ENCODE data around the gene MAGI2. TPM values are rescaled to one million over a fixed set of nuclear protein-coding genes. Genes with fewer than 3 reads are reported as not detected.
"Not testable (repeated sequence)": the region's sequence is repeated elsewhere in the genome, so short reads cannot be mapped to it uniquely, and the experiment has no call there.

Gene MAGI2
- total RNA-seq, 4 donors from 2014 or later: 0.90 to 2.4 (median 0.99) TPM

- Histone ChIP-seq H3K27me3 (no peaks in the 10 kb centered on the region), H3K36me3 (no peaks in the 10 kb centered on the region), H3K4me3 (no peak overlapping the region), H3K9me3 (no peaks in the 10 kb centered on the region), H3K4me1 (no peaks in the 10 kb centered on the region), H3K27ac (no peak overlapping the region)
- ATAC-seq (no peak), DNase-seq (no peak)
- TF ChIP-seq CTCF (IDR thresholded peaks at IDR 0.05 in 4 of 5, conservative IDR thresholded peaks at IDR 0.05 in 1 of 5) (no peak), POLR2A (IDR thresholded peaks at IDR 0.05) (no peak)
- intact Hi-C loops (cut with DNase I; ENCODE audit: low total_unique reads): no loop called here
- in situ Hi-C loops (cut with MboI; ENCODE audit: low sequenced_read_pairs in 4 of 4): no loop called here
Measured at GRCh38 chr7:79084423-79084822, 369.0 kb downstream of the MAGI2 start.

- Histone ChIP-seq H3K36me3 (no peaks in the 10 kb centered on the region), H3K27ac (no peak overlapping the region), H3K4me1 (no peaks in the 10 kb centered on the region), H3K9me3 (no peaks in the 10 kb centered on the region), H3K27me3 (no peaks in the 10 kb centered on the region), H3K4me3 (no peak overlapping the region)
- intact Hi-C loops (cut with DNase I; ENCODE audit: low total_unique reads) (no loop called here), in situ Hi-C loops (cut with MboI; ENCODE audit: low sequenced_read_pairs in 4 of 4) (no loop called here)
- ATAC-seq: no peak
- no peak for DNase-seq
- no peak for TF ChIP-seq CTCF (IDR thresholded peaks at IDR 0.05 in 4 of 5, conservative IDR thresholded peaks at IDR 0.05 in 1 of 5)
- no peak for TF ChIP-seq POLR2A (IDR thresholded peaks at IDR 0.05)
Measured at GRCh38 chr7:79079919-79080554, 373.4 kb downstream of the MAGI2 start.

- TF ChIP-seq POLR2A (IDR thresholded peaks at IDR 0.05): no peak
- no peak for TF ChIP-seq CTCF (IDR thresholded peaks at IDR 0.05 in 4 of 5, conservative IDR thresholded peaks at IDR 0.05 in 1 of 5)
- DNase-seq: no peak
Measured at GRCh38 chr7:79078273-79078672, 375.2 kb downstream of the MAGI2 start.

GRCh38 chr7:79071187-79071586, 382.3 kb downstream of the MAGI2 start:
- ATAC-seq; DNase-seq; H3K27ac ChIP-seq; in situ Hi-C loops (cut with MboI; ENCODE audit: low sequenced_read_pairs in 4 of 4); H3K4me3 ChIP-seq; intact Hi-C loops (cut with DNase I; ENCODE audit: low total_unique reads); H3K9me3 ChIP-seq; H3K4me1 ChIP-seq; H3K36me3 ChIP-seq; H3K27me3 ChIP-seq: not testable (repeated sequence)

More at GRCh38 chr7:79078273-79078672, 375.2 kb downstream of the MAGI2 start:
- H3K4me1 ChIP-seq: no peaks in the 10 kb centered on the region
- no peaks in the 10 kb centered on the region for H3K36me3 ChIP-seq
- in situ Hi-C loops (cut with MboI; ENCODE audit: low sequenced_read_pairs in 4 of 4): no loop called here
- no peaks in the 10 kb centered on the region for H3K9me3 ChIP-seq
- H3K4me3 ChIP-seq: no peak overlapping the region
- intact Hi-C loops (cut with DNase I; ENCODE audit: low total_unique reads): no loop called here
- no peak overlapping the region for H3K27ac ChIP-seq
- ATAC-seq: no peak
- no peaks in the 10 kb centered on the region for H3K27me3 ChIP-seq

- intact Hi-C loops (cut with DNase I; ENCODE audit: low total_unique reads): no loop called here
Measured at GRCh38 chr7:79064187-79064823, 389.2 kb downstream of the MAGI2 start.

More at GRCh38 chr7:79064187-79064823, 389.2 kb downstream of the MAGI2 start:
- no peak for DNase-seq
- Histone ChIP-seq H3K27ac (no peak overlapping the region), H3K4me1 (no peaks in the 10 kb centered on the region), H3K9me3 (no peaks in the 10 kb centered on the region), H3K27me3 (no peaks in the 10 kb centered on the region), H3K36me3 (no peaks in the 10 kb centered on the region), H3K4me3 (no peak overlapping the region)
- TF ChIP-seq CTCF (IDR thresholded peaks at IDR 0.05 in 4 of 5, conservative IDR thresholded peaks at IDR 0.05 in 1 of 5) (no peak), POLR2A (IDR thresholded peaks at IDR 0.05) (no peak)
- no peak for ATAC-seq
- in situ Hi-C loops (cut with MboI; ENCODE audit: low sequenced_read_pairs in 4 of 4): no loop called here
